HepG2 (cell line): ENCODE measurements around the gene SP1. TPM values are rescaled to one million over a fixed set of nuclear protein-coding genes. Genes with fewer than 3 reads are reported as not detected.
A peak's percentile ranks its signal among the peaks of the same experiment; 100 is the strongest.

Experiments
- BCL6 ChIP-seq: IDR thresholded peaks from 2 replicates; pipeline ENCODE4 v1.6.1; 2016; ENCODE audit warnings: missing genetic modification reagents, missing compliant biosample characterization
- CHCHD3 ChIP-seq: sonication (generic); formaldehyde crosslinking; IDR thresholded peaks from 2 replicates; pipeline ENCODE4 v1.8.0; 2022; ENCODE audit warnings: mild to moderate bottlenecking, missing genetic modification reagents, moderate library complexity
- DNMT3B ChIP-seq: conservative IDR thresholded peaks from 2 replicates; pipeline ENCODE4 v1.6.1; 2016; ENCODE audit warnings: missing biosample characterization, control low read depth
- FOXM1 ChIP-seq: sonication (generic); formaldehyde crosslinking; IDR thresholded peaks from 2 replicates; pipeline ENCODE4 v1.5.0; 2020; ENCODE audit warnings: missing genetic modification reagents
- GZF1 ChIP-seq: sonication (generic); formaldehyde crosslinking; IDR thresholded peaks from 2 replicates; pipeline ENCODE4 v1.5.1; 2020; ENCODE audit warnings: mild to moderate bottlenecking, missing genetic modification reagents
- HOXD1 ChIP-seq: sonication (generic); formaldehyde crosslinking; IDR thresholded peaks from 2 replicates; pipeline ENCODE4 v1.5.0; 2020; ENCODE audit warnings: missing genetic modification reagents
- NRL ChIP-seq: sonication (generic); formaldehyde crosslinking; IDR thresholded peaks from 2 replicates; pipeline ENCODE4 v1.5.0; 2020; ENCODE audit warnings: missing genetic modification reagents, mild to moderate bottlenecking, moderate library complexity, borderline replicate concordance
- PITX1 ChIP-seq: sonication (generic); formaldehyde crosslinking; IDR thresholded peaks from 2 replicates; pipeline ENCODE4 v1.5.1; 2020; ENCODE audit warnings: mild to moderate bottlenecking, missing genetic modification reagents
- RAD21 ChIP-seq: fragments of 450-650 bp; formaldehyde crosslinking; IDR thresholded peaks from 2 replicates; pipeline ENCODE4 v1.5.0; 2020; ENCODE audit warnings: mild to moderate bottlenecking
- SOX13 ChIP-seq, 3 experiments: fragments of 450-650 bp in 1 of 3; sonication (generic) in 1 of 3; formaldehyde crosslinking in 1 of 3; IDR thresholded peaks in 2 of 3; conservative IDR thresholded peaks in 1 of 3; 2 replicates each; pipeline versions ENCODE4 v1.5.0 to v1.6.1; 2016 to 2020; ENCODE audit warnings: antibody characterized with exemption in 1 of 3, mild to moderate bottlenecking in 1 of 3, missing compliant biosample characterization in 1 of 3, missing genetic modification reagents in 1 of 3, moderate library complexity in 1 of 3
- SP1 ChIP-seq, 2 experiments: fragments of 450-650 bp in 1 of 2; sonication (generic) in 1 of 2; formaldehyde crosslinking in 1 of 2; IDR thresholded peaks; 2 replicates each; pipeline versions ENCODE4 v1.4.0 to v1.6.1; 2016 to 2020; ENCODE audit warnings: missing genetic modification reagents in 1 of 2
- TBX2 ChIP-seq: sonication (generic); formaldehyde crosslinking; IDR thresholded peaks from 2 replicates; pipeline ENCODE4 v1.5.0; 2020; ENCODE audit warnings: missing genetic modification reagents, mild to moderate bottlenecking, borderline replicate concordance
- TGIF2 ChIP-seq: IDR thresholded peaks from 2 replicates; pipeline ENCODE4 v1.6.1; 2016; ENCODE audit warnings: control low read depth, missing compliant biosample characterization
- ZMYM2 ChIP-seq: sonication (generic); formaldehyde crosslinking; IDR thresholded peaks from 2 replicates; pipeline ENCODE4 v1.8.0; 2022; ENCODE audit warnings: mild to moderate bottlenecking, missing genetic modification reagents
- ZNF207 ChIP-seq: fragments of 450-650 bp; IDR thresholded peaks from 2 replicates; pipeline ENCODE4 v1.6.1; 2016; ENCODE audit warnings: antibody characterized with exemption, borderline replicate concordance
- ZNF616 ChIP-seq: sonication (generic); formaldehyde crosslinking; IDR thresholded peaks from 2 replicates; pipeline ENCODE4 v1.5.0; 2020; ENCODE audit warnings: low read depth, mild to moderate bottlenecking, missing genetic modification reagents
- ZNF891 ChIP-seq: sonication (generic); formaldehyde crosslinking; IDR thresholded peaks from 2 replicates; pipeline ENCODE4 v1.5.0; 2020; ENCODE audit warnings: mild to moderate bottlenecking, missing genetic modification reagents
- ZSCAN31 ChIP-seq: sonication (generic); formaldehyde crosslinking; IDR thresholded peaks from 2 replicates; pipeline ENCODE4 v1.5.0; 2020; ENCODE audit warnings: low read depth, mild to moderate bottlenecking, missing genetic modification reagents
- polyA plus RNA-seq, 8 experiments: library from polyadenylated mRNA; depleted of rRNA in 3 of 8; stranded (reverse) in 7 of 8; unstranded in 1 of 8; fragments of >200 nt; fragmentation: Illumina TruSeq in 4 of 8; extraction: Trizol in 4 of 8; gene quantifications; 2 replicates each; pipeline versions ENCODE4 v1.2.1 to v1.2.3, GENCODE V29; 2011 to 2016; ENCODE audit warnings: low read depth in 4 of 8, missing spikeins in 1 of 8, mixed read lengths in 1 of 8; ENCODE audit not compliant: insufficient read depth in 1 of 8
- total RNA-seq, 5 experiments: library from RNA; depleted of rRNA; stranded (reverse); fragments of >200 nt; fragmentation: Illumina TruSeq; extraction: Trizol; gene quantifications; 2 replicates each; pipeline ENCODE4 v1.2.3, GENCODE V29; 2016; ENCODE audit warnings: low read depth in 1 of 5
- TF ChIP-seq, protein P1 (sequence below): IDR thresholded peaks from 2 replicates; pipeline ENCODE4 v1.6.1; 2012; ENCODE audit warnings: inconsistent platforms
- TF ChIP-seq, protein P2 (sequence below): sonication (generic); formaldehyde crosslinking; IDR thresholded peaks from 2 replicates; pipeline ENCODE4 v1.8.1; 2023; ENCODE audit warnings: mild to moderate bottlenecking, inconsistent platforms, moderate library complexity, missing genetic modification reagents, borderline replicate concordance
- TF ChIP-seq, protein P3 (sequence below): sonication (generic); formaldehyde crosslinking; IDR thresholded peaks from 2 replicates; pipeline ENCODE4 v1.5.0; 2020; ENCODE audit warnings: mild to moderate bottlenecking, missing genetic modification reagents
- TF ChIP-seq, protein P4 (sequence below): sonication (generic); formaldehyde crosslinking; IDR thresholded peaks from 2 replicates; pipeline ENCODE4 v1.4.0; 2020; ENCODE audit warnings: missing genetic modification reagents

SP1 gene
- total and polyA plus RNA-seq, 2 of the 13 experiments (the other 11 are each of a cell fraction or from before 2014, with no cell fraction given) = 26.5 to 27.5 TPM

DNA sequence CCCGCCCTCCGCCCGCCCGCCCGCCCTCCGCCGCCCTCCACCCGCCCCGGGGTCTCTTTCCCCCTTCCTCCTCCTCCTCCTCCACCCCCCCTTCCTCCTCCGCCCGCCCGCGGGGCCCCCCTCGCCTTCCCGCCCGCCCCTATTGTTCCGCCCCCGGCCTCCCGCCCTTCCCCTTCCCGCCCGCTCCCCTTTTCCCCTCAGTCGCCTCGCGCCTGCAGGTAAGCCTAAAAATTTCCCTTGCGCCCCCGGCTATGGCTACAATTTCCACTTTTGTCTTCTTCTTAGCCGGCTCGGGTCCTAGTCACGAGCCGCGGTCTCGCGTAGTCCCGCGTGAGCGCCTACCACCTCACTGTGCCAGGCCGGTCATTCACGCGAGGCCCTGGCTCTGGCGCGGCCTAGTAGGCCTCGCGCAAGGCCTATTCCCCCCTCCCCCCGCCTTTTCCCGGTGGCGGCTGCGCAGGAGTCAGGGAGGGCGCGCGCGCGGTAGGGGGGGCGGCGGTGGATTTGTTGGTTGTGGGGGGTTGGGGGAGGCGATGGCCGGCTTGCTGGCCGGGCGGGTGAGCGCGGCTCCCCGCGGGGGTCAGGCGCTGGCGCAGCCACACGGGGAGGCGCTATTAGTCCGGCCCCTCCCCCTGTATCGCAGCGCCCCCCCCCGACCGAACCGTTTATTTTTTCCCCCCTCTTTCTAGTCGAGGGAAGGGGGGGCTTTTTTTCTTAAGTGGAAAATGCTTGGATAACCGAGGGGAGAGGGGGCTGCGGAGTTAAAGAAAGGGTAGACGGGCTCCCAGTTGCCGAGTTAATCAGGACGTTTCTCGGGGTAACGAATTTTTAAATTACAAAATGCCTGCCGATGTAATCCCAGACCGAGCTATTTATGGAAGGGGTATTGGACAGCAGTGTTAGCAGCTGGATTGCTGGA lies 72.4 kb downstream of the SP1 start (continued):
- TF ChIP-seq ZSCAN31 (CRISPR knock-in tag) = no peak
- 0 out of 2 replicates have a peak, but pooled peaks have one; percentile 28 for TF ChIP-seq DNMT3B (CRISPR knock-in tag)
- TF ChIP-seq TBX2 (CRISPR knock-in tag) = no peak
- no peak for TF ChIP-seq CHCHD3 (CRISPR knock-in tag)
- no peak for TF ChIP-seq SOX13 (IDR thresholded peaks at IDR 0.05)
- TF ChIP-seq SOX13 (CRISPR knock-in tag; conservative IDR thresholded peaks at IDR 0.05 in 1 of 2, IDR thresholded peaks at IDR 0.05 in 1 of 2) = 0 out of 4 replicates have a peak, but pooled peaks of 1 of the 2 experiments have one; percentile 20
- TF ChIP-seq BCL6 = peak; percentile 53
- TF ChIP-seq ZNF616 (CRISPR knock-in tag) = 0 out of 2 replicates have a peak, but pooled peaks have one; percentile 27
- TF ChIP-seq, protein P1, sequence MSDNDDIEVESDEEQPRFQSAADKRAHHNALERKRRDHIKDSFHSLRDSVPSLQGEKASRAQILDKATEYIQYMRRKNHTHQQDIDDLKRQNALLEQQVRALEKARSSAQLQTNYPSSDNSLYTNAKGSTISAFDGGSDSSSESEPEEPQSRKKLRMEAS = peak; percentile 71
- peak; percentile 65; the same call in 1 of the 2 replicates for TF ChIP-seq PITX1 (CRISPR knock-in tag)
- TF ChIP-seq, protein P2, sequence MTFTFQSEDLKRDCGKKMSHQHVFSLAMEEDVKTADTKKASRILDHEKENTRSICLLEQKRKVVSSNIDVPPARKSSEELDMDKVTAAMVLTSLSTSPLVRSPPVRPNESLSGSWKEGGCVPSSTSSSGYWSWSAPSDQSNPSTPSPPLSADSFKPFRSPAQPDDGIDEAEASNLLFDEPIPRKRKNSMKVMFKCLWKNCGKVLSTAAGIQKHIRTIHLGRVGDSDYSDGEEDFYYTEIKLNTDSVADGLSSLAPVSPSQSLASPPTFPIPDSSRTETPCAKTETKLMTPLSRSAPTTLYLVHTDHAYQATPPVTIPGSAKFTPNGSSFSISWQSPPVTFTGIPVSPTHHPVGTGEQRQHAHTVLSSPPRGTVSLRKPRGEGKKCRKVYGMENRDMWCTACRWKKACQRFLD (CRISPR knock-in tag) = peak; percentile 37; the same call in 1 of the 2 replicates
- TF ChIP-seq SP1 (IDR thresholded peaks at IDR 0.05) = no peak
- TF ChIP-seq SP1 (CRISPR knock-in tag; IDR thresholded peaks at IDR 0.05) = peak; percentile 67; the same call in 1 of the 2 replicates
- TF ChIP-seq ZMYM2 (CRISPR knock-in tag) = no peak
- no peak for TF ChIP-seq ZNF207
- TF ChIP-seq RAD21 (CRISPR knock-in tag) = 0 out of 2 replicates have a peak, but pooled peaks have one; percentile 16
- TF ChIP-seq, protein P3, sequence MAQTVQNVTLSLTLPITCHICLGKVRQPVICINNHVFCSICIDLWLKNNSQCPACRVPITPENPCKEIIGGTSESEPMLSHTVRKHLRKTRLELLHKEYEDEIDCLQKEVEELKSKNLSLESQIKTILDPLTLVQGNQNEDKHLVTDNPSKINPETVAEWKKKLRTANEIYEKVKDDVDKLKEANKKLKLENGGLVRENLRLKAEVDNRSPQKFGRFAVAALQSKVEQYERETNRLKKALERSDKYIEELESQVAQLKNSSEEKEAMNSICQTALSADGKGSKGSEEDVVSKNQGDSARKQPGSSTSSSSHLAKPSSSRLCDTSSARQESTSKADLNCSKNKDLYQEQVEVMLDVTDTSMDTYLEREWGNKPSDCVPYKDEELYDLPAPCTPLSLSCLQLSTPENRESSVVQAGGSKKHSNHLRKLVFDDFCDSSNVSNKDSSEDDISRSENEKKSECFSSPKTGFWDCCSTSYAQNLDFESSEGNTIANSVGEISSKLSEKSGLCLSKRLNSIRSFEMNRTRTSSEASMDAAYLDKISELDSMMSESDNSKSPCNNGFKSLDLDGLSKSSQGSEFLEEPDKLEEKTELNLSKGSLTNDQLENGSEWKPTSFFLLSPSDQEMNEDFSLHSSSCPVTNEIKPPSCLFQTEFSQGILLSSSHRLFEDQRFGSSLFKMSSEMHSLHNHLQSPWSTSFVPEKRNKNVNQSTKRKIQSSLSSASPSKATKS (CRISPR knock-in tag) = 0 out of 2 replicates have a peak, but pooled peaks have one; percentile 10
- TF ChIP-seq, protein P4, sequence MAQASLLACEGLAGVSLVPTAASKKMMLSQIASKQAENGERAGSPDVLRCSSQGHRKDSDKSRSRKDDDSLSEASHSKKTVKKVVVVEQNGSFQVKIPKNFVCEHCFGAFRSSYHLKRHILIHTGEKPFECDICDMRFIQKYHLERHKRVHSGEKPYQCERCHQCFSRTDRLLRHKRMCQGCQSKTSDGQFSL (CRISPR knock-in tag) = peak; percentile 80
- TF ChIP-seq FOXM1 (CRISPR knock-in tag) = peak; percentile 87
- no peak; the same call in 1 of the 2 replicates for TF ChIP-seq TGIF2 (CRISPR knock-in tag)
- TF ChIP-seq HOXD1 (CRISPR knock-in tag) = peak; percentile 56; the same call in 1 of the 2 replicates
- peak; percentile 66; the same call in 1 of the 2 replicates for TF ChIP-seq ZNF891 (CRISPR knock-in tag)
- peak; percentile 43; the same call in 1 of the 2 replicates for TF ChIP-seq NRL (CRISPR knock-in tag)
- TF ChIP-seq GZF1 (CRISPR knock-in tag) = peak; percentile 49; the same call in 1 of the 2 replicates
